Left kidney (tissue), 2 donors: ENCODE data around the gene ZBTB12. TPM values are rescaled to one million over a fixed set of nuclear protein-coding genes. Genes with fewer than 3 reads are reported as not detected.

Source experiments
- DNase-seq: peaks from one replicate; pipeline ENCODE4 v3.0.0-alpha.2; 2013
- polyA plus RNA-seq: library from polyadenylated mRNA; unstranded; fragments of 120-200 nt; gene quantifications from one replicate; pipeline ENCODE4 v1.2.1, GENCODE V29; 2013; ENCODE audit not compliant: insufficient read length

ZBTB12 gene
- polyA plus RNA-seq, 1 donor = 23.1 TPM

- peak; percentile 83 for DNase-seq
Observed at GRCh38 chr6:31897612-31898382, 4.1 kb downstream of the ZBTB12 start, which contains the start of gene EHMT2. TSS of gene EHMT2 (minus strand) at chr6:31897698. CDS start at chr6:31897677, 21 bp downstream.

GRCh38 chr6:31896856-31897611 is 4.9 kb downstream of the ZBTB12 start:
- DNase-seq = no peak

GRCh38 chr6:31896493-31896855 is 5.4 kb downstream of the ZBTB12 start:
- no peak for DNase-seq

GRCh38 chr6:31892821-31893220 is 9.1 kb downstream of the ZBTB12 start:
- no peak for DNase-seq

GRCh38 chr6:31889331-31889972 is 12.4 kb downstream of the ZBTB12 start:
- no peak for DNase-seq

- DNase-seq = no peak
Observed at GRCh38 chr6:31888276-31889258, 13.3 kb downstream of the ZBTB12 start.

GRCh38 chr6:31887173-31888007 is 14.5 kb downstream of the ZBTB12 start:
- no peak for DNase-seq

- no peak for DNase-seq
Observed at GRCh38 chr6:31886541-31886991, 15.3 kb downstream of the ZBTB12 start.

- no peak for DNase-seq
Observed at GRCh38 chr6:31884528-31885035, 17.3 kb downstream of the ZBTB12 start.

- no peak for DNase-seq
Observed at GRCh38 chr6:31883676-31884075, 18.2 kb downstream of the ZBTB12 start.

- DNase-seq = no peak
Observed at GRCh38 chr6:31882344-31882743, 19.5 kb downstream of the ZBTB12 start.

GRCh38 chr6:31881136-31881859 is 20.6 kb downstream of the ZBTB12 start:
- no peak for DNase-seq

GRCh38 chr6:31880616-31881015 is 21.3 kb downstream of the ZBTB12 start:
- DNase-seq = no peak

GRCh38 chr6:31879901-31880300 is 22.0 kb downstream of the ZBTB12 start:
- no peak for DNase-seq

- DNase-seq = no peak
Observed at GRCh38 chr6:31879143-31879542, 22.7 kb downstream of the ZBTB12 start.

GRCh38 chr6:31878726-31879125 is 23.2 kb downstream of the ZBTB12 start, which contains the start of gene SLC44A4:
TSS of gene SLC44A4 (minus strand) at chr6:31878997. CDS start at chr6:31878980, 17 bp downstream.
- no peak for DNase-seq

- no peak for DNase-seq
Observed at GRCh38 chr6:31878222-31878621, 23.7 kb downstream of the ZBTB12 start.

- DNase-seq = no peak
Observed at GRCh38 chr6:31877651-31878161, 24.2 kb downstream of the ZBTB12 start.

GRCh38 chr6:31877125-31877650 is 24.7 kb downstream of the ZBTB12 start:
- DNase-seq = no peak
